GM21526 (cell line): Measurements from ENCODE around the gene NYAP1.

Experiments
- ATAC-seq: cut with Tn5 transposase; IDR thresholded peaks from one replicate; pipeline ENCODE4 v1.9.1; 2021; ENCODE audit warnings: moderate library complexity; ENCODE audit not compliant: unreplicated experiment, low FRiP score

Gene NYAP1

DNA sequence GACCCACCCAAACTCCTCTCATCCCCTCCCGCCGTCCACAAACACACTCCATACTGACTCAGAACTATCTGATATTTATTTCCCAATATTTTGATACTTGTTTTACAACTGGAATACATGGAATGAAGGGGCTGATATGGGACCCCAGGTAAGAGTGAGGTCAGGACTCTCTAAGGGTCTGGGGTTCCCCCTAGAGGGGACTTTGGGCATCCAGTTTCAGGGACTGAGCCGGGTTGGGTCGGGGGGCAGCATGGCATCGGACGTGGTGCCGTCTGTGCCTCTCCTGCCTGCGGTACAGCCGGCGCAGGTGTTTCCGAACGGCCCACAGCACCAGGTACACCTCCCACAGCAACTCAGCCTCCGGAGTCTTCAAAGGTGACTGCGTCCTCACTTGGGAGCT, 27.2 kb upstream of the NYAP1 start:
- no peak for ATAC-seq

DNA sequence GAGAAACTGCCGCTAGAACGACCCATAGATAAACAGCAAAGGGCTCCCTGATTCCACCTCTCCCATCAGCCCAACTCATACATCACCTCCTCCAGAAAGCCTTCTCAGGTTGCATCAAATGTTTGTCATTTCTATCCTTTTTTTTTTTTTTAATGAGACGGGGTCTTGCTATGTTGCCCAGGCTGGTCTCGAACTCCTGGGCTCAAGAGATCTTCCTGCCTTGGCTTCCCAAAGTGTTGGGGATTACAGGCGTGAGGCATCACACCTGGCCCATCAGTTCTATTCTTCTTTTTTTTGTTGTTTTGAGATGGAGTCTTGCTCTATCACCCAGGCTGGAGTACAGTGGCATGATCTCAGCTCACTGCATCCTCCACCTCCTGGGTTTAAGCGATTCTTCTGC, 26.7 kb upstream of the NYAP1 start:
- ATAC-seq: no peak

DNA sequence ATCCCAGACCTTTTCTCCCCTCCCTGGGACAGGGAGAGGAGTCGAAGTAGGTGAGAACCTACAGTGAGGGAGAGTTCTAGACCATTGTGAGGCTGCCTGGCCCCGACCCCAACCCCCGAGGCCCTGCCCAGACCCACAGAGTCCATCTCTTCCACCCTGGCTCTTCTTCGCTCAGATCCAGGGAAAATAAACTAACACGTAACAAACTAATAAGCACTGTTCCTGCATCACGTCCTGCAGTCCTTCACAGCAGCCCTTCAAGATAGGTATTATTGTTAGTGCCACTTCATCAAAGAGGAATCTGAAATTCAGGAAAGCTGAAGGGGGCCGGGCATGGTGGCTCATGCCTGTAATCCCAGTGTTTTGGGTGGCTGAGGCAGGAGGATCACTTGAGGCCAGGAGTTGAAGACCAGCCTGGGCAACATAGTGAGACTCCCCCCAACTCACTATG, 19.5 kb upstream of the NYAP1 start, which contains the start of gene SPACDR:
TSS of gene SPACDR (minus strand) at position 51 of the 451 bp plus-strand sequence. CDS start 235 bp downstream, outside the sequence.
- no peak for ATAC-seq

DNA sequence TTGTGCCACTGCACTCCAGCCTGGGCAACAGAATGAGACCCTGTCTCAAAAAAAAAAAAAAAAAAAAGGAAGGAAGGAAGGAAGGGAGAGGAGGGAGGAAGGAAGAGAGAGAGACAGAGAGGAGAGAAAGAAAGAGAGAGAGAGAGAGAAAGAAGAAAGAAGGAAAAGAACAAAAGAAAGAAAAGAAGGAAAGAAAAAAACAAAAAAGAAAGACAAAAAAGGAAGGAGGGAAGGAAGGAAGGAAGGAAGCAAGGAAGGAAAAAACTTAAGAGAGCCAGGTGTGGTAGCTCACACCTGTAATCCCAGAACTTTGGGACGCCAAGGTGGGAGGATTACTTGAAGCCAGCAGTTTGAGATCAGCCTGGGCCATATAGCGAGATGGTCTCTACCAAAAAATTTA, 18.9 kb upstream of the NYAP1 start:
- ATAC-seq: no peak

DNA sequence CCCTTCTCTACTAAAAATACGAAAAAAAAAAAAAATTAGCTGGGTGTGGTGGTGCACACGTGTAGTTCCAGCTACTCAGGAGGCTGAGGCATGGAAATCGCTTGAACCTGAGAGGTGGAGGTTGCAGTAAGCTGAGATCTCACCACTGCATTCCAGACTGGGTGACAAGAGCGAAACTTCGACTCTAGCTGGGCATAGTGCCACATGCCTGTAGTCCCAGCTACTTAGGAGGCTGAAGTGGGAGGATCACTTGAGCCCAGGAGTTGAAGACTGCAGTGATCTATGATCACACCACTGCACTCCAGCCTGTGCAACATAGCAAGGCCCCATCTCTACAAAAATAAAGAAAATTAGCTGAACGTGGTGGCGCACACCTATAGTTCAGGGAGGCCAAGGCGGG, 18.4 kb upstream of the NYAP1 start:
- no peak for ATAC-seq

DNA sequence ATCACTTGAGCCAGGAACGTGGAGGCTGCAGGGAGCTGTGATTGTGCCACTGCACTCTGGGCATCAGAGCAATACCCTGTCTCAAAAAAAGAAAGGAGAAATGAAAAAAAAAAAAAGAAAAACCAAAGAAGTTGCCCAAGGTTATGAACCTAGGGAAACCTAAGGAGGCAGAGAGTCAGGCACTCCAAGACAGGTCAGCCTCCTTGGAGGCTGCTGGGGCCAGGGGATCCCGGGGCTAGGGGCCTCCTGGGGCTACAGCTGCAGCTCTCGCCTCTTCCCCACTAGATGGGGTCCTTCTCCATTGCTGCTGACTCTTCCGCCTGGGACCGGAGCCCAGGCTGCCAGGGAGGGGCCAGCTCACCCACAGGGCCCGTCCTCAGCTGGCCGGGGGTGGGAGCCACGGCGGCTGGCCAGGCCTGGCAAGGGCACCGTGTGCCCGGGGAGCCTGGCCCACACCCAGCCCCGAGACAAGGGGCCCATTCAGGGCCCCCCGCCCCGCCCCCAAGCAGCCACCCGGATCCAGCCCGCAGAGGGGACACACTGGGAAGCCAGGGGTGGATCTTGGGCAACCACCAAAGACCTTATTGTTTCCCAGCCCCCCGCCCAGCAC, 17.9 kb upstream of the NYAP1 start:
- ATAC-seq: no peak

DNA sequence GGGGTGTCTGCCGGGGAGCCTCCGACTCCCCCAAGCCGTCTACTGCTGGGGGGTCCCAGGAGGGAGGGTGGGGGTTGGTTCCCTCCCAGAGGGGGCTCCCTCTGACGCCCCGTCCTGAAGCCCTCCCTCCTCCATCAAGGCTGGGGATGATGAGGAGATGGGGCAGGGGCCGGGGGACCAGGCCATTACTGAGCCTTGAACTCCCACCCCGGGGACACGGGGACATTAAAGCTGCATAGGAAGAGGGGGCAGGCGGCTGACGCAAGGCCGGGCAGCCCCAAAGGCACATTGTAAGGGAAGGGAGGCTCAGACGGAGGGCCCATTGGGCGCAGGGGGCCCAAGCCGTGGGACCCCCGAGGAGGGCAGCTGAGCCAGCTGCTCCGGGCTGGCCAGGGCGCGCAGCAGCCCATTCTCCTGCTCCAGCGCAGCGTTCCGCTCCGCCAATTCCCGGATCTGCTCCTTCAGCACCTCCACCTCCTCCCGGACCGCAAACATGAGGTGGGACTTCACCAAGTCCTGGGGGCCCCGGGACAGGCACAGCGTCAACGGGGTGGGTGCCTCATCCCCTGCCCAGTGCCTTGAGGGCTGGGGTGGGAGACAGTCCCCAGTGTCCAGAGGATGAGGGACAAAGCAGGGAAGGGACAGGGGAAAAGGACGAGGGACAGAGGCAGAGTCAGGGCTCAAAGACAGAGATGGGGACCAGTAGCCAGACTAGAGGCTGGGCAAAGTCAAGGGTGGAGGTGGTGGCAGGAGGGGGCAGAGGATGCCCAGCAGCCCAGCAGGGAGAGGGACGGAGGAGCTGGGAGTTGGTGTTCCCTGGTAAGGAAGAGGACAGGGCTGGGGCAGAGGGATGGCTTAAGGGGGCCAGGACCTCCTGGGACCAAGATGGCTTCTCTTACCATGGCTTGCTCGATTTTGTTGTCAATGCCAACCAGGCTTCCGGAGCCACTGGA, 16.8 kb upstream of the NYAP1 start:
- ATAC-seq: no peak

DNA sequence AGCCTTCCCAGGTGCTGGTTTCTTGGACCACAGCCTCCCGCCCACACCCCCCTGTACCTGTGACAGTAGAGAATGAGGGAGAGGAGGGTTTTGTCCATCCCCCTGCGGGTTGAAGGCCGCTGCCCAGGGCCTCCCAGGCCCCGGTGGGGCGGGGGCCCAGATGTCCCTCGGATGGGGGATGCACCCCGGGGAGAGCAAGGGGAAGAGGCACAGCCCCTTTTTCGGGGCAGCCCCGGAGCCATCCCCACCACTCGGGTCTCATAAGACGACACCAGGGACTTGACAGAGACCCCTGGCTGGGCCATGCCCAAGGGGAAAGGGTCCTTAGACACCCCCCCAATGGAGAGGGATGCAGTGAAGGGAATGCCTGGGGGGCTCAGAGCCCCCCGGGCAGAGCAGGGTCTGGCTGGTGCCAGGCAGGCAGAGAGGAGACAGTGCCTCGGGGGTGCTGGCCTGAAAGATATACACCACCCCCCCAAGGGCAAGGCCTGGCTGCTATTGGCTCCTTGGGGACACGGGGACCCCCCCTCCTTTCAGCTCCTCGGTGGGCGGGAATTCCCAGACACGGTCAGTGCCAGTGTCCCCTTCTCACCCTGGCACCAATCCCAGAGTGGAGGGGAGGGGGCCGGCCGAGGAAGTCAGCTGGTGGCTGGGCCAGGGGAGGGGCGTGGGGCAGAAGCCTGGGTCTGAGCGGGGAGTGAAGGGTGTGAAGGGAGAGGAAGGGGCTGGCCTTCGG, 15.9 kb upstream of the NYAP1 start:
- no peak for ATAC-seq

DNA sequence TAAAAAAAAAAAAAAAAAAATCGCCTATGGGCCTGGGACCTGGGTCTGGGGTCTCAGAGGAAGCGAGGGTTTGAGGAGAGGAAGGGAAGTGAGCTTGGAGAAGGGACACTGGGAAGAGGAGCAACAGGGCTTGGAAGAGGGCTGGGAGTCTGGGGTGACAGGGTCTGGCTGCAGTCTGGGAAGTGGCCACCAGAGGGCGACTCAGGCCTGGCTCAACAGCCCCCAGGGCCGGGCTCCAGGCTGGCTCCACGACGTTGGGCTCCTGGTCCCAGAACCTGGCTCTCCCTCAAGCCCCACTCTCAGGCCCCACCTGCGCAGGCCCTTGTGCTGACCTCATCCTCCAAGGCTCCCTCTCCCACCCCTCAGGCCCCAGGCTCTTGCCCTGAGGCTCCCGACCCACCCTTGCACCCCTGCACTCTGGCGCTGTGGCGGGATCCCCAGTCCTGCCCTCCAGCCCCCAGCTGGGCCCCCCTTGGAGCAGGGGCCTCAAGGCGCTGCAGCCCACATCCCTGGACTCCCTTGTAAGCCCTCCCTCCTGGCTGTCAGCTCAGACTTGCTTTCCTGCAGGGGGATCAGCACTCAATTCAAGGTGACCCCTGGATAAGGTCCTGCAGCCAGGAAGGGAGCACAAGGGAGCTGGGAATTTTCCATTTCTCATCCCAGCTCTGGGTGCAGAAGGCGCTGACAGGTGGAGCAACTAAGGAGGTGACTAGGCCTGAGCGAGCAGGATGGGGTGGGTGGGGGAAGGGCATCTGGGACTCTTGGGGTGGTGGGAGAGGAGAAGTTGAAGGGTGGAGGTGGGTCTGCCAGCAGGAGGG, 14.3 kb upstream of the NYAP1 start:
- ATAC-seq: no peak

DNA sequence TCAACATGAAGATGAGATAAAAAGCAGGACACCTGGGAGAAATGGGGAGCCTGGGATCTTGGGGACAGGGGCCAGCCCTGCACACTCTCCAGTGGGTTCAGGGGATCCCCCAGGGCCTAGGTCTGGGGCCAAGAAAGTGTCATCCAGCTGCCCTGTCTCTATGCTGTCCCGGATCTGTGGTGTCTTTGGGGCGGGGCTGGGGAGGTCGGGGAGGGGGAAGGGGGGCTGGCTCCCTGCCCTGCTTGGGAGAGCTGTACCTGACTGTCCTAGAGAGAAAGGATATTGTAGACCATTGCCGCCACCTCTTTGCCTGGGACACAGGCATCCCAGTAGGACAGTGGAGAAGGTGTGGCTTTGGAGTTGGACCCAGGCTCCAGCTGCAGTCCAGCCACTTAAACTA, 12.7 kb upstream of the NYAP1 start:
- no peak for ATAC-seq

DNA sequence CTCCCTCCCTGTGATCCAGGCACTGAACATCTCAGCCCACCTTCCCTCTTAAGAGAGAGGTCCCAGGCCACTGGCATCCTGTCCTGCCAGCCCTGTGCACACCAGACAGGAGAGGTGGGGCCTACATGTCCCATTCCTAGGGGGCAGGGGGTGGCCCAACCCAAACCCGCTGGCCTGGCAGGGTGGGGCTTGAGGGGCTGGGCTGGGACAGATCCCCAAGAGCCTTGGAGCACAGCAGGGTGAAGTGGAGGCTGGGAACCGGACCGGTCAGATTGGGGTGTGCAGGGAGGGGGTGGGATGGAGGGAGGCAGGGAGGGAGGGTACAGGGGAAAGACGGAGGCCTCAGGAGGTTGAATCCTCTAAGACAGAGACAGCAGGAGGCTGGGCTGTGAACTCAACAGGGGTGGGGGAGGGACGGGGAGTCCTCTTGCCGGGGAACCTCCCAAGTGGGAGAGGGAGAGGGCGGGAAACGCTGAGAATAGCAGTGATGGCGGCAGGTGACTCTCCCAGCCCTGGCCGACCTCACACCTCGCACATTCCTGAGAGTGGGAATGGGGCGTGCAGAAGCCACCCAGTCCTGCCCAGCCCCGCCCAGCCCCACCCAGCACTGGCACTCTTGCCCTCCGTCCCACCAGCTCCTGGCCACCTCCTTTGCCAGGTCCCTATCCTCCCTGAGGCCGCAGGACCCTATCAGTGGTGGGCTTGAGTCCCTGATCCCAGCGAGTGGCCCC, 11.4 kb upstream of the NYAP1 start:
- no peak for ATAC-seq

DNA sequence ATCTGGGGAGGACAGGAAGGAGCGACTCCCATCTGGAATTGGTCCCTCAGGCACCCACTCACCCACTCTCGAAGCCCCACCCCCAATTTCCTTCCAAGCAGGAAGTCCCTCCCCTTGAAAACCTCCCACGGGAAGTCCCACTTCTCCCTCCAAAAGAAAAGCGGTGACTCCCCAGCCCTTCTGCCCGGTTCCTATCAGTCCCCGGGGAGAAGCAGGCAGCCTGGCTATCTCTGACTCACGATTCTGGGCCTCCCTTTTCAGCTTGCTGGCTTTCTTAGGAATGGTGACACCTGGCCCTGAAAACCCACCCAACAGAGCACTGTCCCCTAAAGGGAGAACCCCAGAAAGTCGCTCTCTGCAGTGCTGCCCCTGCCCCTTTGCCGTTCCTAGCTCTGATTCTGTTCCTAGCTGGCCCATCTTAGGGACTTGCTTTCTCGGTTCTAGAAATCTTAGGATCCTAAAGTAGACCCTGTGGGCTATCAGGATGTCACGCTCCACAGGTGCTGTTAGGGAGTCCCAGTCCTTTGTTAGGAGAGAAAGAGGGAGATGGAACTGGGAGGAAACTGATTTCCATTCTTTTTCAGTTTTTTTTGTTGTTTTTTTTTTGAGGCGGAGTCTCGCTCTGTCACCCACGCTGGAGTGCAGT, 10.8 kb upstream of the NYAP1 start:
- ATAC-seq: no peak

DNA sequence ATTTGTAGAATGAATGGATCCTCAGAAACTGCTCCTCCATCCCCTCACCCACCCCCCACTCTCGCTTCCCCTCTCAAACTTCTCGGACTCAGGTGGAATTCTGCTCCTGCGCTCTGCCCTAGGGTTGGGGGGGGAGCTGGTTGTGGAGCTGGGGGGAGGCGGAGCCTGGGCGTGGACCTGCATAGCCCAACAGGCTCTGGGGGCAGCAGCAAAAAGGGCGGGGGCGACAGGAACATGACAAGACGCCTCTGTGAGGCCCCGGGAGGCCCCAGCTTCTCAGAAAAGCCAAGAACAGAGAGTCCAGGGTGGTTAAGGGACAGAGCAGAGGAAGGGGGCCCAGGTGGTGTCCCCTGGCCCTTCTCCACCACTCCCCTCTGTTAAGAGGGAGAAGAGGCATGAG, 8.2 kb upstream of the NYAP1 start:
- ATAC-seq: no peak

DNA sequence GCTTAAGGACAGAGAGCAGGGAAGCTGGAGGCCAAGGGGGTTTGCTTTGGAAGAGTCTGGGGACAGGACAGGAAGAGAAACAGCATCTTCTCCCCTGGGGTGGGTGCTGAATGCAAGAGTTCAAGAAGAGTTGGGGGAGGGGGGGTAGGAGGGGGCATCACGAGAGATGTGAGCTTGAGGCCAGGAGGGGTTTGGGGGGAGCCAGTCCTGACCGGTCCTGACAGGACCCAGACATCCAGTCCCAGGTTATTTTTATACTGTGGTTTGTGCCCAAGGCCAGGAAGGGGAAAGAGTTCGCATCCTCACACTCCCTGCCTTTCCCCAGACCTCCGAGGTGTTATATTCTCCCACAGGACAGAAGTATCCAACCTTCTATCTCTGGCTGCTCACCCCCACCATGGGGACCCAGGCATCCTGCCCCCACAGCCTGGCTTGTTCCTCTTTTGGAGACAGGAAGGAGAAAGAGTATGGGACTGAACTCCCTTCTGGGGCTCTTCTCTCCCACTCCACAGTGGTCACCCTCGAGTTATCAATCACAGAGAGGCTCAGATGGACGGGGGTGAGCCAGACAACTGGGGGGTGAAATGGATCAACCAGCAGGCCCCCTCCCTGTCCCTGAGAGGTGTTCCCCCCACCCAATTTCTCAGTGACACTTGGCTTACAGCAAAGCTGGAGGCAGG, 7.5 kb upstream of the NYAP1 start:
- ATAC-seq: no peak

DNA sequence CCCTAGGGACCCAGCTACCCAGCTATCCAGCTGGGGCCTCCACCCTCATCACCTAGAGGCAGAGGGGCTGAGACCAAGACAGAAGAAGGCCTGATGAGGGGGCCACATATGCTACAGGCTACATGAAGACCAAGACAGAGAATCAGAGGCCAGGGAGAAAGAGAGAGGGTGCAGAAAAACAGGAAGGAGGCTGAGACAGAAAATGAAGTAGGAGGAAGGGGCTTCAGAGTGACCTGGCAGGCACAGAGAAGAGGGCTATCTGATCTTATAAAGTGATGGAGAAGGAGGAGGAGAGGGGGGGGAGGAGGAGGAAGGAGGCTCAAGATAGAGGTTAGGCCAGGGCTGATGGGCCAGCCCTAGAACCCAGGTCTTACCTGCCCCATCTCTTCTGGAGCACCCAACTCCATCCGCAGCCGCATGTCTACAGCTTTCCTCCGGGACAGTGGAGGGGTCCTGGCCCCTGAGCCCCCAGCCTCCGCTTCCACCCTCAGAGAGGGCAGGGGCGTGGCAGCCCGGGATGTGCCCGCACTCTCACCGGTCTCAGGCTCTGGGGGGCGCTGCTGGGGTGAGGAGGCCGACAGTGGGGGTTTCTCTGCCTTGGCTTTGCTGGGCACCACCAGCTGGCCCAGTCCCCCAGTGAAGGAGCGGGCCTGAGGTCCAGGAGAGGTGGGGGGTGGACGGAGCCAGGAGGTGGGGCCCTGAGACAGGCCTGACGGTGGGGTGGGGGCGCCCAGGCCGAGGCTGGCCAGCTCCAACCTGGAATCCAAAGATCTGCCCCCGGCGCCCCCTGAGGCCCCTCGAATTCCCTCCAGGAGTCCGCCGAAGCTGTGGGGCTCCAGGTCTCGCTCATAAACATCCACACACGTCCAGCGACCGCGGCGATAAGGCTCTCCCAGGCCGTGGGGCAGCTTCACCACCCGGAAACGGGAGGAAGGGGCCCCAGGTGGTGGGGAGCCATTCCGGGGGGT, 6.5 kb upstream of the NYAP1 start:
- ATAC-seq: no peak

DNA sequence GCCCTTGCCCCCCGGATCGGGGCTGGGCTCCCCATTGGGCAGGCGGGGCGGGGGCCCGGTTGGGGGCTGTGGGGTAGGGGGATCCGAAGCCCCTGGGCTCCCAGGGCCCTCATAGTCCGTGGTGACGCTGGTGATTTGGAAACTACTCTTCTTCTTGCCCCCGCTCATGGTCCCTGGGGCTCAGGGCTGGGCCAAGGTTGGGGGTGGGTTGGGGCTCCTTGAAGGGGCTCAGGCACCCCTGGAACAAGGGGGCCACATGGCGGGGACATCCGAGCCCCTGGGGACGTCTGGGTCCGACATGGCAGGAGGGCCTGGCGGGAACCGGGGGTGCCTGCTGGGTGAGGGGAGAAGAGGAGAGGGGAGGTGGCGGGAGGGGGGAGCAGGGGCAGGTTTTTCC, 5.9 kb upstream of the NYAP1 start:
- no peak for ATAC-seq

DNA sequence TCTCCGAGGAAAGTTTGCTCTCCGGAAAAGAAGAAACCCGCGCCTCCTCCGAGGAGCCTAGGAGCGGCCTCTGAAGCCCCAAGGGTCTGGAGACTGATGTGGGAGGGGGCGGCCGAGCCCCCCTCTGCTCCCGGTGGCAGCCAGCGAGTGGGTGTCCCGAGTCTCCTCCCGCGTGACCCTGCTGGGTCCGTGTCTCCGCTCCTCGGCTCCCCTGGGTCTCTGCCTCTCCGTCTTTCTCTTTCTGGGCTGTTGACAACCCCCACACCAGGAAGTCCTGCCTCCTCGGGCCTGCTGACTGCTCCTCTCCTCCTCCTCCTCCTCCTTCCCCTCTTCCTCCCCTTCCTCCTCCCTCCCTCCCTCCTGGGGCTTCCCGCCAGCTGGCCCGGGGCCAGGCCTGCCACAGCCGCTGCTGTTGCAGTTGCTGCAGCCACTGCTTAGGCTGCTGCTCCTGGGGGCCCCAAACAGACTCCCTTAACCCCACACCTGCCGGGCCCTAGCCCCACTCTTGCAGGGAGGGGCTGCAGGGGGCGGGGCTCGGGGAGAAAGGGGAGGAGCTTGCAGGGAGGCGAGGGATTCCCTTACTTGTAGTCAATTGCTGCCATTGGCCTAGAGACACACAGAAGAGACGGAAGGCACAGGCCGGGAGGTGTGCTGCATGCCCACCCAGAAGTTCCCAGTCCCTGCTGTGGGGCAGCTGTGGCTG, 4.6 kb upstream of the NYAP1 start, which contains the start of gene TSC22D4:
TSS of gene TSC22D4 (minus strand) at position 257 of the 703 bp plus-strand sequence. CDS start 1,176 bp downstream, outside the sequence.
- peak; percentile 49 for ATAC-seq
